Measurements from ENCODE around the gene GPR141.
"Not testable (repeated sequence)": the region's sequence is repeated elsewhere in the genome, so short reads cannot be mapped to it uniquely, and the experiment has no call there.

The GPR141 gene

DNA sequence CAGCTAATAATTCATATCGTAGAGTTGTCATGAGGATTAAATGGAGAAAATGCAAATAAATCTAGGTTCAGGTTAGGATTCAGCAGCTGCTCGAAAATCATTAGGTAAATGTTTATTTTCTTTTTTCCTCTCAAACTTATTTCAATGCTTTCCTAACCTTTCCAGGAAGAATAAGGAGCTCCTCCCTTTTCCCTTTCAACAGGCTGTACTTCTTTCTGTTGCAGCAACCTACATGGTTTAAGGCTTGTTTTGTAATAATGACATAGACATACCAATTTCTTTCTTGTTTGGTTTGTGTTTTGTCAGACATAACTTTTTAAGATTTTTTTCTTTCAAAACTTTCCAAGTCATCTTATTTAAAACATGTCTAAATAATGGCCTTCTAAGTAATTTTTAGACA is 18.2 kb downstream of the GPR141 start:
- TF ChIP-seq, protein P1, sequence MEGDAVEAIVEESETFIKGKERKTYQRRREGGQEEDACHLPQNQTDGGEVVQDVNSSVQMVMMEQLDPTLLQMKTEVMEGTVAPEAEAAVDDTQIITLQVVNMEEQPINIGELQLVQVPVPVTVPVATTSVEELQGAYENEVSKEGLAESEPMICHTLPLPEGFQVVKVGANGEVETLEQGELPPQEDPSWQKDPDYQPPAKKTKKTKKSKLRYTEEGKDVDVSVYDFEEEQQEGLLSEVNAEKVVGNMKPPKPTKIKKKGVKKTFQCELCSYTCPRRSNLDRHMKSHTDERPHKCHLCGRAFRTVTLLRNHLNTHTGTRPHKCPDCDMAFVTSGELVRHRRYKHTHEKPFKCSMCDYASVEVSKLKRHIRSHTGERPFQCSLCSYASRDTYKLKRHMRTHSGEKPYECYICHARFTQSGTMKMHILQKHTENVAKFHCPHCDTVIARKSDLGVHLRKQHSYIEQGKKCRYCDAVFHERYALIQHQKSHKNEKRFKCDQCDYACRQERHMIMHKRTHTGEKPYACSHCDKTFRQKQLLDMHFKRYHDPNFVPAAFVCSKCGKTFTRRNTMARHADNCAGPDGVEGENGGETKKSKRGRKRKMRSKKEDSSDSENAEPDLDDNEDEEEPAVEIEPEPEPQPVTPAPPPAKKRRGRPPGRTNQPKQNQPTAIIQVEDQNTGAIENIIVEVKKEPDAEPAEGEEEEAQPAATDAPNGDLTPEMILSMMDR (conservative IDR thresholded peaks at IDR 0.05; ENCODE audit: control insufficient read depth, insufficient read depth, low read depth, low read length) = no peak
- H3K4me3 ChIP-seq (ENCODE audit: control insufficient read depth, low read depth, low read length) = no peak overlapping the region
- DNase-seq (ENCODE audit: low read depth) = no peak

DNA sequence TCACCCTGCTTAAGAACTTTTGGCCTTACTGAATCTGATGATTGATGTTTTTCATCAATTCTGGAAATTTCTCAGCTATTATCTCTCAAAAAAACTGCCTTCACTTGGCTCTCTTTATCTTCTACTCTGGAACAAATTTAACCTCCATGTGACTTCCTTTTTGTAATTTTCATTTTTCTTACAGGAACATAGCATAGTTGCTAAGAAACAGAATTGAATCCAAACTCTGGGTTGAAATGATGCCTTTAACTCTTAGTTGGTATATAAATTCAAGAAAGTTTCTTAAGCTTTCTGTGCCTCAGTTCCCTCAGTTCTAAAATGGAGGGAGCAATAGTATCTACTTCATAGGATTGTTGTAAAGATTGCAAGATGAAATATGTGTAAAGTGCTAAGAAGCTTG is 19.8 kb downstream of the GPR141 start:
- TF ChIP-seq, protein P1 (conservative IDR thresholded peaks at IDR 0.05; ENCODE audit: control insufficient read depth, insufficient read depth, low read depth, low read length) = no peak
- no peak overlapping the region for H3K4me3 ChIP-seq (ENCODE audit: control insufficient read depth, low read depth, low read length)
- DNase-seq (ENCODE audit: low read depth) = no peak

DNA sequence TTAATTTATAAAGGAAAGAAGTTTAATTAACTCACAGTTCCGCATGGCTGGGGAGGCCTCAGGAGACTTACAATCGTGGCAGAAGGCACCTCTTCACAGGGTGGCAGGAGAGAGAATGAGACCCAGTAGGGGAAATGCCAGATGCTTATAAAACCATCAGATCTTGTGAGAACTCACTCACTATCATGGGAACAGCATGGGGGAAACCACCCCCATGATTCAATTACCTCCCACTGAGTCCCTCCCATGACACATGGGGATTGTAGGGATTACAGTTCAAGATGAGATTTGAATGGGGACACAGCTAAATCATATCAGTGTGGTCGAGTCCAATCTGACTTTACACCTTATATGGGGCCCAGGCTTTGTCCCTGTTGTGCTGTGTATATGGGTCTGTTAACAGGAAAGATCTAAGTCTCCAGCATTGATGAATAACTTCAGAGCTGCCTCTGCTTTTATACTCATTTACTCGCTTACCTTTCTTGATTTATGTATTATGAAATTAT is 20.8 kb downstream of the GPR141 start:
- H3K4me3 ChIP-seq (ENCODE audit: control insufficient read depth, low read depth, low read length); DNase-seq (ENCODE audit: low read depth): not testable (repeated sequence)

DNA sequence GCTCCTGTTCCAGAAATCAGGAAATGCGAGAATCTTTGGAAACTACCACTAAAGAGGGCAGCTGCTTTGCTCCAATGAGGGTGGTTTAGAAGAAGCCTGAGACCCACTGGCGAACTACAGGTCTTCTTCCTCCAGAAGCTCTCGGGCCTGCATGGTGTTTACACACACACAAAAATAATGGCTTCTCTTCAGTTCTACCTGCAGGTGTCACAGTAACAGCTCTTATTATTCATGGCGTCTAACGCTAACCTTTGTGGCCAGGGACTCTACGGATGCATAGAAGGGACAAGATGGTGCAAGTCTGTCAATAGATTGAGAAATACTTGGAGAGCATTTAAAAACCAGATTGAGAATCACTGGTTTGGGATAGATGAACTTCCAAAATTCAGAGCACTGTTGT is 22.4 kb downstream of the GPR141 start:
- no peak overlapping the region for H3K4me3 ChIP-seq (ENCODE audit: control insufficient read depth, low read depth, low read length)
- DNase-seq (ENCODE audit: low read depth) = no peak
- TF ChIP-seq, protein P1 (conservative IDR thresholded peaks at IDR 0.05; ENCODE audit: control insufficient read depth, insufficient read depth, low read depth, low read length) = no peak

DNA sequence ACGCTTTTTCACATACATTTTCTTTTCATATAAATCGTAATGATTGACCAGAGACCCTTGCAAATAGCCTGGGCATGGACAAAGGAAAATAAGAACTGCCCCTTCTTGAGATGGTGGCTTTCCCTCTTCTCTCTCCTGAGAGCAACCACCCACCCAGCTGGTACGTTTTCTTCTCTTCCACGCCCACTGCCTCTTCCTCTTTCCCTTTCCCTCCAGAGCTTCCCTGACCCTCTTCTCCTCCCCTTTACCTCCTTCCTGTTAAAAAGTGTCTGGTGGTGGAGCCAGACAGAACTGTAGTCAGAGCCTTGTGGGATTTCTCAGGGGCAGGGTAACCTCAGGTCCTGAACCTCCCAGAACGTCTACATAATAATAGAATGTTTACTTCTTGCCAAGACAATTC is 23.2 kb downstream of the GPR141 start:
- no peak for DNase-seq (ENCODE audit: low read depth)
- H3K4me3 ChIP-seq (ENCODE audit: control insufficient read depth, low read depth, low read length) = no peak overlapping the region
- TF ChIP-seq, protein P1 (conservative IDR thresholded peaks at IDR 0.05; ENCODE audit: control insufficient read depth, insufficient read depth, low read depth, low read length) = no peak

DNA sequence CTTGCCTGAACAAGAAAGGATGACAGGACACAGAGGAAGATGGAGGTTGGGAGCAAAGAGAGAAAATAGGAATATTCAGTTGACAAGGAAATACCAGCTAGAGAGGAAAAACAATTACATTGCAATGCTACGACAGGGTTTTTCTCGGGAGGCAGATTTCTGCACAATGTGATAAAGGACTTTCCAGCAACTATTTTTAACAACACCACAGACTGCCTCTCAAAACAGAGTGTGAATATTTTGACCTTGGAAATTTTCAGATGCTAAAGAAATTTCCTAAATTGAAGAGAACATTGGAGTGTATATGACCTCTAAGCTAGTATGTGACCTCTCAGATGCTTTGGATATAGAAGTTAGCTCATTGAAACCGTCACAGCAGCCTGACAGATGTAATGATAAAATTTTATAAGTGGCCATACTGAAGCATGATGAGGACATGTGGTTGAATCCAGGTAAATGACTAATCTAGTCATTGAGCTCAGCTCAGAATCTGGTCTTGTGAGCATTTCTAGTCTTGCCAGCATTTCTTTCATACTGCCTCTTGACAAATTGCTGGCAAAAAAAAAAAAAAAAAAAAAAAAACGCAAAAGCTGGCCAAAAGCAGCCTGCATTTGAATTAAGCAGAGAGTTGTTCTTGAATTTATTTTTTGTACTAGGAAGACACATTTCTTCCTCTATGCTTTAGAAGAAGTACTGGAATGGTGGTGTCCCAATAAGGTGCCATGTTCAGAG is 24.4 kb downstream of the GPR141 start:
- no peak for DNase-seq (ENCODE audit: low read depth)
- TF ChIP-seq, protein P1 (conservative IDR thresholded peaks at IDR 0.05; ENCODE audit: control insufficient read depth, insufficient read depth, low read depth, low read length) = no peak
- no peak overlapping the region for H3K4me3 ChIP-seq (ENCODE audit: control insufficient read depth, low read depth, low read length)

DNA sequence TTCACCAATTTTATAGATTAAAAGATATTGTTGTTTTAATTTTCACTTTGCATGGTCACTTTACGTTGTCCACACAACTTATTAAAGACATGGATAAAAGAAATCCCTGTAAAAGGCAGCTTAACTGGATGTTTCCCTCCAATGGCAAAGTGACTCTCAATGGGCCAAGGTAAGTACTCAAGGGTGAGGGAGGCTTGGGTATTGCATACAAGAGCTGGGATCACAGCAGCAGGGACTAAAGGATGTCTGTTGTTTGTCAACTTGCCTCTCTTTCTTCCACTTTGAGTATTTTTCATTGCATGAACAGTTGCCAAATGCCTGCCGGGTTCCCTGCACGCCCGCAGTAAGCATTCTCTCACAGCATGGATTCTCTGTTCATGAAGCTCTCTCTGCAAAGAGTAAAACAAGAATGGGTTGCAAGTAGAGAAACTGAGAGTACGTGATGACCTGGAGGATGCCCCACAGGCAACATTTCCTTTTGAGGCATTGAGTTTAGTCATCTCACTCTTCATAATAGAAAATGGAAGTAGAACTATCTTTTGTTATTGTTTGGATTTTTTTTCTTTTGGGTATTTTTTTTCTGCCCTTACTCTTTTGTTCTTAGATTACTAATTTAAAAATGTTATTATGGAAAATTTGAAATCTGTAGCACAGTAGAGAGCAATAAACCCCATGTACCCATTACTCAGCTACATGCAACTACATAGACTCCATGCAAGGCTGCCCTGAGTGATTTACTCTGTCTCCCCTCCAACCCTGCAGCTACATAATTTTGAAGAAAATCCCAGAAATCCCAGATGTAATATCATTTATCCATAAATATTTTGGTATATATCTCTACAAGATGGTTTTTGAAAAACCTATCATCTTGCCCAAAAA is 26.3 kb downstream of the GPR141 start:
- TF ChIP-seq, protein P1 (conservative IDR thresholded peaks at IDR 0.05; ENCODE audit: control insufficient read depth, insufficient read depth, low read depth, low read length) = no peak
- no peak overlapping the region for H3K4me3 ChIP-seq (ENCODE audit: control insufficient read depth, low read depth, low read length)
- DNase-seq (ENCODE audit: low read depth) = no peak
